GM18519 (cell line): ENCODE measurements around the gene FGFBP1.

Experiments
- ATAC-seq: cut with Tn5 transposase; IDR thresholded peaks from one replicate; pipeline ENCODE4 v1.9.1; 2021; ENCODE audit warnings: mild to moderate bottlenecking, moderate library complexity; ENCODE audit not compliant: unreplicated experiment, low FRiP score

The FGFBP1 gene

DNA sequence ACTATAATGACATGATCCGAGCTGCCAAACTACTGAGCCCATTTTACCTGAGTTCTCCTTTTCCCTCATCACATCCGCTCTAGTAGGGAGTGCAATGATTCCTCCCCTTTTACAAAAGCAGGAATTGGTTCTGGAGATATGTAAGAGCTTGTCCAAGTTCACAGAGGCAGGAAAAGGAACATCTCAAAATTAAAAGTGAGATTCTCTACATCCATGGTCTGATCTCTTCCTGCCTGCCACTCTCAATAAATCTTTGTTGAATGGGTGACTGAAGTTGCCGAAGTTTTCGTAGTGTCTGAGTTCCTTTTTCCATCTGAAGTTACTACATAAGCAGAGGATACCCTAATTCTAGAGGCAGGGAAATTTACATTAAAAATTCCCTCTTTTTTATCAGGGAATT lies at the start of gene FGFBP1:
FGFBP1 (minus strand) TSS at position 101 of the 400 bp plus-strand sequence. CDS start 2,108 bp downstream, outside the sequence.
- ATAC-seq, result no peak

- ATAC-seq, result no peak
Measured at GRCh38 chr4:15988222-15988621, 49.7 kb upstream of the FGFBP1 start.

- ATAC-seq, result no peak
Measured at GRCh38 chr4:15986907-15987306, 48.4 kb upstream of the FGFBP1 start.

GRCh38 chr4:15983610-15984009 lies 45.1 kb upstream of the FGFBP1 start:
- ATAC-seq, result no peak

GRCh38 chr4:15982842-15983524 lies 44.4 kb upstream of the FGFBP1 start:
- ATAC-seq, result no peak

DNA sequence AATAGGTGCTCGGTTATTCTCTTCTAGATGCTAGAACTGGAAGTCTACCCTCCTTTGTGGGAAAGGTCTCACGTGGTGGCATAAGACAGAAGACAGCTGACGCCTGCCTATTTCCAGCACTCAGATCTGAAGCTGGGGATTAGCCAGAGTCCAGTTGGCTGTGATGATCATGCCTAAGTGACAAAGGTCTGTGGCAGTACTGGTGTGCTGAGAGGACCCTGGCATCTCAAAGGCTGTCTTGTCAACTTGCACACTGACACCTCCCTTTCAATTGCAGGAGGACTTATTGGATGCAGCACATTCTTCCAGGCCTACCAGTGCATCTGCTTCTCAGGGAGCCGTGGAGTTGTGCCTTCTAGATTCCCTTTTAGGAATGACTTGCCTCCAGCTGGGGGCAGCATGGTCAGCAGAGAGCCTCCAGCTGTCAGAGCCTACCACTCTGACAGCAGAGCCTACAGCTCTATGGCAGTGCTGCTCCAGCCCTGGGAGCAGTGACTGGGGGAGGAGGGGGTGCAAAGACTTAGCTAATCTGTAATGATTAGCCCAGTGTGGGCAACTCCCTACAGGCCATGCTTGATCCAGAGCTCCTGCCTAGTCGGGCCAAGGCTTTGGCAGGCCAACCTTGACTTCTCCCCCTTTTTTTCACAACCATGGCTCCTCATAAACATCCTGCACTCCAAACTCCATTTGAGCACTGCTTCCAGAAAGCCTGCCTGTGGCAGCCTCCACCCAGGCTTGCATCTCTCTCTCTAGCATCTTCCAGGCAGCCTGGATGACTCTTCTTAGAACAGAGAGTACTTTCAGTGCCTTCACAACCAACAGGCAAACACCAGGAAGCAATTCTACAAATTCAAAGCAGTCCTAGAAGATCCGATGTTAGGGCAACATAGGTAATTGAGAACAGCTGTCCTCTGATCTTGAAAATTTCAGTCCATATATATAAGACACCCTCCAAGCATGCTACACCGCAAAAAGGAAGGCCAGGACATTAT lies 38.2 kb upstream of the FGFBP1 start:
- ATAC-seq, result no peak

- ATAC-seq, result no peak
Measured at GRCh38 chr4:15971068-15971801, 32.7 kb upstream of the FGFBP1 start.

DNA sequence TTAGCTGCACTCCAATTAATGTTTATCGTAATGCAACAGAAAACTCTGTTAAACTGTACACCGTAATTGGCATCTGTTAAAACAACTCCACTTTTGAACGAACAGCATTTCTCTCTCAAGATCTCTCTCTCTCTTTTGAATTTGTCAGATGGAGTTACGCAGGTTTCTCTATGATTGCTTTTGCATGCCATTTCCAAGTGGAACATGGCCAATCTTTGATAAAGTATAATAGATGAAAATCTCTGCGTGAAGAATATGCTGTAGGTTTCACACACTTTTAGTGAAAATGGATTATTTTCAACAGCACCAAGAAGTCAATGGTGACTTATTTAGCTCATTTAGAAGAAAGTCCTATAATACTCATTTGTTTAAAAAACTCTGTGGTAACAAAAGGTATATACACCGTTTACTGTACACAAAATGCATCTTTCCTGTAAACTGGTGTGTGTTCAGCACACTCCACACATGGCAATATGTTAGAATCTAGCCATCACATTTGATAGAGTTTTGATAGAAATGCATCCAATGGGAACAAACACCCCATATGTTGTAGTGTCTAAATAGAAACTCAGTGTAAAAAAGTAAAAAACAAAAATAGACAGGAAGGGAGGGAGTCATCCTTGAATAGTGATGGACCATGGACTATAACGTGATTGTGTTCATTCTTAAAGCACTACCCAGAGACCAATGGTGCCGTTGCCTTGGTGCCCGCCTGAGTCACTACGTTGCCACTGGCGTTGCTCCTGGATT lies 30.2 kb upstream of the FGFBP1 start:
- ATAC-seq, result no peak

- ATAC-seq, result no peak
Measured at GRCh38 chr4:15965325-15965724, 26.8 kb upstream of the FGFBP1 start.

GRCh38 chr4:15964159-15964558 lies 25.6 kb upstream of the FGFBP1 start:
- no peak for ATAC-seq

- peak; percentile 62 for ATAC-seq
Measured at GRCh38 chr4:15963576-15963975, 25.0 kb upstream of the FGFBP1 start.

GRCh38 chr4:15963001-15963451 lies 24.5 kb upstream of the FGFBP1 start, which contains the start of gene FGFBP2:
Gene FGFBP2 (minus strand): TSS chr4:15963175. CDS start chr4:15963129, 46 bp downstream.
- ATAC-seq, result no peak

DNA sequence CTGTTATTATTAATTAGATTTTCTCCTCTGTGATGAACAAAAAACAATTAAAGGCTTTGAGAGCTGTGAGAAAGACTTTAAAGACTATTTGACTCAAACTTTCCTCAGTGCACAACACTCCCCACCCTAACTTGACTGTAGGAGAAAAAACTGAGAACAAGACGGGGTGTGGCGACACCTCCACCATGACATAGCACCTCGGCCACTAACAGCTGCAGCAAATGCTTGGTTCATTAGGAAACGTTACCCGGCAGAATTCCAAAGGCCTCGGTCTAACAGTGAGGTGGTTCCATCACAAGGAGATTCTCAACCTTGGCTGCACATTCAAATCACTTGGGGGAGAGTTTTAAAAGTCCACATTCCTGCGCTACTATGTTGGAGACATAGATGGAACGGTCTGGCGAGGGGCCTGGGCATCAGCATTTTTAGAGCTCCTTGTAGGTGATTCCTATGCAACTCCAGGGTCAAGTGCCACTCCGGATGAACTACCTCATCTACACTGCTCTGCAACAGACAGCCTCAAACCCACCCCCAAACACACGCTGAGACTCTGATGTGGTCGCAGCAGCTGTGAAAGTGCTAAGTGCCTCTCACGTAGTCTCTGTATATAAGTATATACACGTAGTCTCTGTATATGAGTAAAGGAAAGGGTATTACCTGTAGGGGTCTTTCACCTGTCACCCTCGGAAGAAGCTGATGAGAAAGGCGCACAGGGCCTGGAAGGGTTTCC lies 23.4 kb upstream of the FGFBP1 start:
- no peak for ATAC-seq

- no peak for ATAC-seq
Measured at GRCh38 chr4:15958562-15958961, 20.0 kb upstream of the FGFBP1 start.

GRCh38 chr4:15956179-15956850 lies 17.8 kb upstream of the FGFBP1 start:
- ATAC-seq, result peak; percentile 87

DNA sequence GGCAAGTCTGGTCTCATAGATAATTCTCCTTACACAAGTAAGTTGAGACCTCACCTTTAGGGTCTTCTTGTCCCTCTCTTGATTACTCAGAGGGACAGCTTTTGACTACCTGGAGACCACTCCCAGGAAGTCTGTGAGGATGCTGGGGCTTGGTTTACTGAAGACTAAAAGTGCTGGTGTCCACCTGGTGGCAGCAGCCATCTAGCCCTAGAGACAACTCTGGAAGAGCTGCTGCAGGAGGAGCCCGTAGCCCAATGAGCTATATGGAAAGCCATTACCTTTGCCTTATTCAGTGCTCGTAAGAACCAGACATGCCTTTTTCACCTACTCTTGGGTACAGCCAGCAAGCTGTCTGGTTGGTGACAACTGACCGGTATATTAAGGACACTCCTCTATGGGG lies 17.1 kb upstream of the FGFBP1 start:
- ATAC-seq, result no peak

GRCh38 chr4:15953625-15954024 lies 15.1 kb upstream of the FGFBP1 start:
- ATAC-seq, result no peak

- no peak for ATAC-seq
Measured at GRCh38 chr4:15951781-15952180, 13.2 kb upstream of the FGFBP1 start.

- no peak for ATAC-seq
Measured at GRCh38 chr4:15948826-15949225, 10.3 kb upstream of the FGFBP1 start.
